ENCODE results near the gene SMAD7.
A peak's percentile ranks its signal among the peaks of the same experiment; 100 is the strongest.

The SMAD7 gene

GRCh38 chr18:48959921-48960920 is 9.5 kb upstream of the SMAD7 start:
- DNase-seq (ENCODE audit: low spot score), result no peak

- DNase-seq (ENCODE audit: low spot score), result no peak
Measured at GRCh38 chr18:48959551-48959920, 8.8 kb upstream of the SMAD7 start.

GRCh38 chr18:48958951-48959350 is 8.2 kb upstream of the SMAD7 start:
- DNase-seq (ENCODE audit: low spot score), result no peak

- DNase-seq (ENCODE audit: low spot score), result no peak
Measured at GRCh38 chr18:48957616-48958015, 6.9 kb upstream of the SMAD7 start.

GRCh38 chr18:48957136-48957535 is 6.4 kb upstream of the SMAD7 start:
- no peak for DNase-seq (ENCODE audit: low spot score)

GRCh38 chr18:48956356-48956755 is 5.6 kb upstream of the SMAD7 start:
- DNase-seq (ENCODE audit: low spot score), result no peak

GRCh38 chr18:48955830-48956261 is 5.1 kb upstream of the SMAD7 start:
- no peak for DNase-seq (ENCODE audit: low spot score)

GRCh38 chr18:48954886-48955819 is 4.4 kb upstream of the SMAD7 start:
- no peak for DNase-seq (ENCODE audit: low spot score)

- no peak for DNase-seq (ENCODE audit: low spot score)
Measured at GRCh38 chr18:48953104-48953706, 2.4 kb upstream of the SMAD7 start.

GRCh38 chr18:48952287-48953103 is 1.7 kb upstream of the SMAD7 start:
- DNase-seq (ENCODE audit: low spot score), result no peak

GRCh38 chr18:48951448-48952286 is 902 bp upstream of the SMAD7 start:
- DNase-seq (ENCODE audit: low spot score), result peak; percentile 85

GRCh38 chr18:48949606-48950535 is 894 bp downstream of the SMAD7 start:
- DNase-seq (ENCODE audit: low spot score), result no peak

GRCh38 chr18:48949050-48949605 is 1.6 kb downstream of the SMAD7 start:
- no peak for DNase-seq (ENCODE audit: low spot score)

- no peak for DNase-seq (ENCODE audit: low spot score)
Measured at GRCh38 chr18:48948112-48949049, 2.4 kb downstream of the SMAD7 start.

GRCh38 chr18:48947560-48947959 is 3.2 kb downstream of the SMAD7 start:
- DNase-seq (ENCODE audit: low spot score), result no peak

GRCh38 chr18:48947092-48947491 is 3.7 kb downstream of the SMAD7 start:
- DNase-seq (ENCODE audit: low spot score), result no peak

- DNase-seq (ENCODE audit: low spot score), result no peak
Measured at GRCh38 chr18:48946329-48946835, 4.4 kb downstream of the SMAD7 start.

GRCh38 chr18:48945953-48946217 is 4.9 kb downstream of the SMAD7 start:
- DNase-seq (ENCODE audit: low spot score), result no peak

Measured in putamen (tissue), 1 donor.